ENCODE data around the gene DUSP22.

DUSP22 gene

GRCh38 chr6:352474-352873 is 60.2 kb downstream of the DUSP22 start:
- DNase-seq (ENCODE audit: low read depth): no peak

GRCh38 chr6:352896-353470 is 60.7 kb downstream of the DUSP22 start:
- DNase-seq (ENCODE audit: low read depth): no peak

- no peak for DNase-seq (ENCODE audit: low read depth)
These were observed 61.6 kb downstream of the DUSP22 start for GRCh38 chr6:353642-354614.

- no peak for DNase-seq (ENCODE audit: low read depth)
These were observed 62.5 kb downstream of the DUSP22 start for GRCh38 chr6:354631-355280.

- DNase-seq (ENCODE audit: low read depth): no peak
These were observed 63.3 kb downstream of the DUSP22 start for GRCh38 chr6:355373-356208.

GRCh38 chr6:356828-357251 is 64.6 kb downstream of the DUSP22 start:
- DNase-seq (ENCODE audit: low read depth): no peak

- no peak for DNase-seq (ENCODE audit: low read depth)
These were observed 65.0 kb downstream of the DUSP22 start for GRCh38 chr6:357261-357790.

GRCh38 chr6:357791-358341 is 65.6 kb downstream of the DUSP22 start:
- no peak for DNase-seq (ENCODE audit: low read depth)

- DNase-seq (ENCODE audit: low read depth): no peak
These were observed 66.1 kb downstream of the DUSP22 start for GRCh38 chr6:358432-358831.

GRCh38 chr6:358847-359246 is 66.6 kb downstream of the DUSP22 start:
- no peak for DNase-seq (ENCODE audit: low read depth)

GRCh38 chr6:359261-360035 is 67.2 kb downstream of the DUSP22 start:
- DNase-seq (ENCODE audit: low read depth): no peak

GRCh38 chr6:360349-360748 is 68.1 kb downstream of the DUSP22 start:
- no peak for DNase-seq (ENCODE audit: low read depth)

- no peak for DNase-seq (ENCODE audit: low read depth)
These were observed 68.6 kb downstream of the DUSP22 start for GRCh38 chr6:360764-361373.

- no peak for DNase-seq (ENCODE audit: low read depth)
These were observed 69.3 kb downstream of the DUSP22 start for GRCh38 chr6:361411-362132.

GRCh38 chr6:362231-362923 is 70.1 kb downstream of the DUSP22 start:
- DNase-seq (ENCODE audit: low read depth): no peak

GRCh38 chr6:362924-363249 is 70.6 kb downstream of the DUSP22 start:
- no peak for DNase-seq (ENCODE audit: low read depth)

GRCh38 chr6:363291-363690 is 71.0 kb downstream of the DUSP22 start:
- DNase-seq (ENCODE audit: low read depth): no peak

GRCh38 chr6:363909-364308 is 71.6 kb downstream of the DUSP22 start:
- DNase-seq (ENCODE audit: low read depth): no peak
